Measurements from ENCODE around the gene HLCS.

- TF ChIP-seq ZNF274 (IDR thresholded peaks at IDR 0.05; ENCODE audit: low read depth, low read length) (no peak), YY1 (IDR thresholded peaks at IDR 0.05; ENCODE audit: insufficient read depth, insufficient read length) (no peak)
These were observed 160.4 kb downstream of the HLCS start for GRCh38 chr21:36806103-36806502.

All from NT2/D1 (cell line).